Measurements from ENCODE around the gene RALGPS1. TPM values are rescaled to one million over a fixed set of nuclear protein-coding genes. Genes with fewer than 3 reads are reported as not detected.

The RALGPS1 gene
- total RNA-seq, 1 donor from 2014 or later = 2.4 TPM

GRCh38 chr9:127185181-127185580 is 270.6 kb downstream of the RALGPS1 start:
- no peak for DNase-seq (ENCODE audit: low read depth in 2 of 2)

- DNase-seq (ENCODE audit: low read depth in 2 of 2) = peak; percentile 53 to 85
These were observed 271.6 kb downstream of the RALGPS1 start for GRCh38 chr9:127185931-127186781.

- peak; percentile 32 to 83 for DNase-seq (ENCODE audit: low read depth in 2 of 2)
These were observed 272.2 kb downstream of the RALGPS1 start for GRCh38 chr9:127186806-127187205.

GRCh38 chr9:127187231-127187956 is 272.8 kb downstream of the RALGPS1 start:
- peak; percentile 39 to 94 for DNase-seq (ENCODE audit: low read depth in 2 of 2)

- no peak for DNase-seq (ENCODE audit: low read depth in 2 of 2)
These were observed 273.8 kb downstream of the RALGPS1 start for GRCh38 chr9:127188396-127188795.

- DNase-seq (ENCODE audit: low read depth in 2 of 2) = no peak
These were observed 275.0 kb downstream of the RALGPS1 start for GRCh38 chr9:127189628-127190027.

GRCh38 chr9:127192744-127193143 is 278.2 kb downstream of the RALGPS1 start:
- DNase-seq (ENCODE audit: low read depth in 2 of 2) = no peak

GRCh38 chr9:127193483-127193882 is 278.9 kb downstream of the RALGPS1 start:
- no peak for DNase-seq (ENCODE audit: low read depth in 2 of 2)

GRCh38 chr9:127194881-127195713 is 280.5 kb downstream of the RALGPS1 start:
- DNase-seq (ENCODE audit: low read depth in 2 of 2) = peak; percentile 26

- no peak for DNase-seq (ENCODE audit: low read depth in 2 of 2)
These were observed 281.6 kb downstream of the RALGPS1 start for GRCh38 chr9:127195976-127196825.

- DNase-seq (ENCODE audit: low read depth in 2 of 2) = no peak
These were observed 282.2 kb downstream of the RALGPS1 start for GRCh38 chr9:127196826-127197145.

GRCh38 chr9:127197186-127197860 is 282.7 kb downstream of the RALGPS1 start:
- no peak for DNase-seq (ENCODE audit: low read depth in 2 of 2)

GRCh38 chr9:127197861-127198430 is 283.4 kb downstream of the RALGPS1 start:
- peak in 1 of 2 donors; percentile 32 for DNase-seq (ENCODE audit: low read depth in 2 of 2)

GRCh38 chr9:127198587-127198986 is 284.0 kb downstream of the RALGPS1 start:
- DNase-seq (ENCODE audit: low read depth in 2 of 2) = no peak

GRCh38 chr9:127199001-127199791 is 284.6 kb downstream of the RALGPS1 start:
- DNase-seq (ENCODE audit: low read depth in 2 of 2) = peak; percentile 80 to 83

GRCh38 chr9:127200106-127200862 is 285.7 kb downstream of the RALGPS1 start:
- DNase-seq (ENCODE audit: low read depth in 2 of 2) = no peak

- DNase-seq (ENCODE audit: low read depth in 2 of 2) = no peak
These were observed 286.5 kb downstream of the RALGPS1 start for GRCh38 chr9:127201071-127201541.

- no peak for DNase-seq (ENCODE audit: low read depth in 2 of 2)
These were observed 287.1 kb downstream of the RALGPS1 start for GRCh38 chr9:127201731-127202130.
